Stomach (tissue), 4 donors: ENCODE data around the gene ZBBX.

Source experiments
- CTCF ChIP-seq, 7 experiments: fragments of 450-650 bp in 4 of 7; fragments of 200-600 bp in 3 of 7; sonication (generic) in 3 of 7; IDR thresholded peaks; one replicate each; pipeline ENCODE4 v1.5.1; 2016 to 2019; ENCODE audit warnings: antibody characterized with exemption in 7 of 7, control low read depth in 2 of 7, mild to moderate bottlenecking in 1 of 7
- POLR2A ChIP-seq, 4 donors: fragments of 450-650 bp; IDR thresholded peaks; one replicate each; pipeline ENCODE4 v1.6.1; 2016; ENCODE audit warnings: antibody characterized with exemption in 4 of 4, control low read depth in 2 of 4, mild to moderate bottlenecking in 1 of 4, moderate library complexity in 1 of 4

GRCh38 chr3:167323572-167323971 lies 56.5 kb downstream of the ZBBX start:
- TF ChIP-seq POLR2A (IDR thresholded peaks at IDR 0.05) = no peak
- TF ChIP-seq CTCF (IDR thresholded peaks at IDR 0.05) = no peak
